ENCODE results near the gene GRM7. TPM values are rescaled to one million over a fixed set of nuclear protein-coding genes. Genes with fewer than 3 reads are reported as not detected.
"Not testable (repeated sequence)": the region's sequence is repeated elsewhere in the genome, so short reads cannot be mapped to it uniquely, and the experiment has no call there.

The GRM7 gene
- total and polyA plus RNA-seq, 8 donors, result 0.05 to 2.2 TPM; not detected in 6

DNA sequence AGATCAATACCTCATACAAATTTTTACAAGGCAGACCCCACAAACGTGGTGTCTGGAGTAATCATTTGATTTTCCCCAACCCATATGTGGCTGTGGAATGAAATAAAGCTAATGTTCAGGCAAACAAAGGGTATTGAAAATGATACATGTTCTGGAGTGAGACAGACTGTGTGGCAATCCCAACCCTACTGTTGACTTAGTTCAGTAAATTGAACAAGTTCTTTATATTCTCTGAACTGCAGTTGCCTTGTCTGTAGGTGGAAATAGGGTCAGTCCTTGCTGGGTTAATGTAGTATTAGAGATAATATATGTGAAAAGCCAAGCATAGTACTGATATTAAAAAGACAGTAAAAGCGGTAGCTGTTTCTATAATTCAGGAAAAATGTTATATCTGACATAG lies 69.0 kb downstream of the GRM7 start:
- TF ChIP-seq, protein P1, sequence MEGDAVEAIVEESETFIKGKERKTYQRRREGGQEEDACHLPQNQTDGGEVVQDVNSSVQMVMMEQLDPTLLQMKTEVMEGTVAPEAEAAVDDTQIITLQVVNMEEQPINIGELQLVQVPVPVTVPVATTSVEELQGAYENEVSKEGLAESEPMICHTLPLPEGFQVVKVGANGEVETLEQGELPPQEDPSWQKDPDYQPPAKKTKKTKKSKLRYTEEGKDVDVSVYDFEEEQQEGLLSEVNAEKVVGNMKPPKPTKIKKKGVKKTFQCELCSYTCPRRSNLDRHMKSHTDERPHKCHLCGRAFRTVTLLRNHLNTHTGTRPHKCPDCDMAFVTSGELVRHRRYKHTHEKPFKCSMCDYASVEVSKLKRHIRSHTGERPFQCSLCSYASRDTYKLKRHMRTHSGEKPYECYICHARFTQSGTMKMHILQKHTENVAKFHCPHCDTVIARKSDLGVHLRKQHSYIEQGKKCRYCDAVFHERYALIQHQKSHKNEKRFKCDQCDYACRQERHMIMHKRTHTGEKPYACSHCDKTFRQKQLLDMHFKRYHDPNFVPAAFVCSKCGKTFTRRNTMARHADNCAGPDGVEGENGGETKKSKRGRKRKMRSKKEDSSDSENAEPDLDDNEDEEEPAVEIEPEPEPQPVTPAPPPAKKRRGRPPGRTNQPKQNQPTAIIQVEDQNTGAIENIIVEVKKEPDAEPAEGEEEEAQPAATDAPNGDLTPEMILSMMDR (IDR thresholded peaks at IDR 0.05), result no peak
- intact Hi-C loops (cut with DNase I; ENCODE audit: low total_unique reads), result no loop called here
- no peak for DNase-seq
- Histone ChIP-seq H3K27me3 (no peaks in the 10 kb centered on the region), H3K27ac (no peak overlapping the region), H3K4me1 (peaks cover 0 to 20% (median 0%) of the 10 kb centered on the region in 4 donors), H3K9me3 (no peaks in the 10 kb centered on the region), H3K4me3 (no peak overlapping the region), H3K36me3 (no peaks in the 10 kb centered on the region)
- WGBS, 5 donors, result 46 to 69% (median 51%) methylated on average over 2 of the region's 2 CpGs

GRCh38 chr3:6935418-6935817 lies 74.5 kb downstream of the GRM7 start:
- H3K9me3 ChIP-seq; H3K27ac ChIP-seq; DNase-seq; H3K4me1 ChIP-seq; H3K36me3 ChIP-seq; intact Hi-C loops (cut with DNase I; ENCODE audit: low total_unique reads); H3K4me3 ChIP-seq; H3K27me3 ChIP-seq: not testable (repeated sequence)
- WGBS, 5 donors, result 83 to 100% (median 98%) methylated on average over 2 of the region's 2 CpGs

- Histone ChIP-seq H3K9me3 (peaks cover 0 to 7% (median 0%) of the 10 kb centered on the region in 4 donors), H3K27me3 (no peaks in the 10 kb centered on the region), H3K4me3 (no peak overlapping the region), H3K4me1 (no peaks in the 10 kb centered on the region), H3K36me3 (no peaks in the 10 kb centered on the region), H3K27ac (no peak overlapping the region)
- no peak for DNase-seq
- intact Hi-C loops (cut with DNase I; ENCODE audit: low total_unique reads), result no loop called here
- no peak for TF ChIP-seq POLR2AphosphoS5 (IDR thresholded peaks at IDR 0.05)
- no peak for TF ChIP-seq POLR2A (IDR thresholded peaks at IDR 0.05)
- TF ChIP-seq EP300 (IDR thresholded peaks at IDR 0.05), result no peak
- TF ChIP-seq, protein P1 (IDR thresholded peaks at IDR 0.05), result no peak
- WGBS, 5 donors, result 71 to 96% (median 86%) methylated on average over 2 of the region's 2 CpGs
Measured at GRCh38 chr3:6935970-6936369, 75.1 kb downstream of the GRM7 start.

DNA sequence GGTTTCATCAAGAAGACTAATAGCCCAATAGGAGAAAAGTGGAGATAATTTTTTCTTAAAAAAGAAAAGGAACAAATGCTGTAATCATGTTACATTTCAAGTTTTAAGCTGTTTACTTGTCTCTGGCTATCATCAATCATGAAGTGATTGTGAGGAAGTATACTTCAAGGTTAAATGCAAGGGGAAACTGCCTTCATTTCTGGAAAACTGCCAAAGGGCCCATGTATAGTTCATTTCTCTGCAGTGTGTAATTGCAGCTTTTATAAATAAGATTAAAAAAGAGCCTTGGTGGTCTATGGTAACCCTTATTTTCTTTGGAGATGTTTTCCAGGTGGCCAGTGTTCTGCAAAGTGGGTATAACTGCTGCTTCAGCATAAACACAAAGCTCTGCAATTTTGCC lies 101.9 kb downstream of the GRM7 start:
- H3K4me1 ChIP-seq, result no peaks in the 10 kb centered on the region
- no peak for TF ChIP-seq EP300 (IDR thresholded peaks at IDR 0.05)
- no peak for TF ChIP-seq POLR2A (IDR thresholded peaks at IDR 0.05)
- TF ChIP-seq POLR2AphosphoS5 (IDR thresholded peaks at IDR 0.05), result no peak
- TF ChIP-seq, protein P1 (IDR thresholded peaks at IDR 0.05), result no peak
- peak in 1 of 2 donors; percentile 45 for DNase-seq
- H3K36me3 ChIP-seq, result no peaks in the 10 kb centered on the region
- no peak overlapping the region for H3K4me3 ChIP-seq
- H3K9me3 ChIP-seq, result no peaks in the 10 kb centered on the region
- intact Hi-C loops (cut with DNase I; ENCODE audit: low total_unique reads), result no loop called here
- no peak overlapping the region for H3K27ac ChIP-seq
- H3K27me3 ChIP-seq, result no peaks in the 10 kb centered on the region

DNA sequence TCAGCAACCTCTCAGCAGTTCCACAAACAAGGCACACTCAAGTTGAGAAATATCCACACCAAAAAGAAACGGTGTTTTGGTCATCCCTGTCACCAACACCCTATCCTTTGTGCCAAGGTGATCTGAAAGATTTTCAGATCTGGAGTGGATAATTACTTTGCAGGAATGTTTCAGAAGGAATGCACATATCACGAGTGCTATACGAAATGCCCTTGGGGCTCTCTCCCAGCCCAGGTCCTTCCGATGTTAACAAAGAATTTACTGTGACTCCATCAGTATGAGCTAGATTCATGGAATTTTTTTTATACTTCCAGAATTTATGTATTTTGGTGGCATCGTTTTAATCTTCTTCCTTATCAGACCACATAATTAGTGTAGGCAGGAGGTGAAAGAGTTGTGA lies 105.0 kb downstream of the GRM7 start:
- H3K36me3 ChIP-seq, result no peaks in the 10 kb centered on the region
- intact Hi-C loops (cut with DNase I; ENCODE audit: low total_unique reads), result no loop called here
- no peak for DNase-seq
- H3K4me1 ChIP-seq, result no peaks in the 10 kb centered on the region
- TF ChIP-seq, protein P1 (IDR thresholded peaks at IDR 0.05), result no peak
- TF ChIP-seq POLR2AphosphoS5 (IDR thresholded peaks at IDR 0.05) (no peak), EP300 (IDR thresholded peaks at IDR 0.05) (no peak), POLR2A (IDR thresholded peaks at IDR 0.05) (no peak)
- H3K9me3 ChIP-seq, result no peaks in the 10 kb centered on the region
- no peaks in the 10 kb centered on the region for H3K27me3 ChIP-seq
- H3K27ac ChIP-seq, result no peak overlapping the region
- WGBS, 5 donors, result 81 to 89% (median 86%) methylated on average over 5 of the region's 5 CpGs
- no peak overlapping the region for H3K4me3 ChIP-seq
